Lower lobe of right lung (tissue), 2 donors: ENCODE measurements around the gene OLIG3. TPM values are rescaled to one million over a fixed set of nuclear protein-coding genes. Genes with fewer than 3 reads are reported as not detected.

Source experiments
- ATAC-seq, 2 donors: fragments of 200-7000 bp; cut with Tn5 transposase; one replicate each; pipeline ENCODE4 v1.9.1; 2020 to 2022; ENCODE audit warnings: mild to moderate bottlenecking in 2 of 2, moderate library complexity in 2 of 2
- DNase-seq: peaks from one replicate; pipeline ENCODE4 v3.0.0-alpha.2; 2020
- H3K27ac ChIP-seq: fragments of 200-600 bp; one replicate; pipeline ENCODE4 v1.8.0; 2022
- H3K27me3 ChIP-seq: fragments of 200-600 bp; one replicate; pipeline ENCODE4 v1.8.0; 2022; ENCODE audit warnings: low read depth
- H3K36me3 ChIP-seq: fragments of 200-600 bp; one replicate; pipeline ENCODE4 v1.8.0; 2022; ENCODE audit warnings: mild to moderate bottlenecking
- H3K4me1 ChIP-seq: fragments of 200-600 bp; one replicate; pipeline ENCODE4 v1.8.0; 2022
- H3K4me3 ChIP-seq: fragments of 200-600 bp; one replicate; pipeline ENCODE4 v1.8.0; 2022; ENCODE audit warnings: mild to moderate bottlenecking
- H3K9me3 ChIP-seq: fragments of 200-600 bp; one replicate; pipeline ENCODE4 v1.8.0; 2022
- CTCF ChIP-seq: fragments of 200-600 bp; IDR thresholded peaks from one replicate; pipeline ENCODE4 v1.8.0; 2022; ENCODE audit warnings: antibody characterized with exemption, mild to moderate bottlenecking
- intact Hi-C: fragments of 100-400 bp; cut with DNase I; formaldehyde crosslinking; loops from one replicate; pipeline ENCODE4 v1.11.0; 2022
- total RNA-seq: library from RNA; stranded (reverse); fragmentation: NEBNext Ultra II Directional; extraction: Animal tissue kit (Norgen Biotek cat#: 25700); gene quantifications from one replicate; pipeline ENCODE4 v1.2.1, GENCODE V29; 2021
- donor health status: DM: no; HTN: yes; CAD: no; lungs with severe emphysema.

The OLIG3 gene
- total RNA-seq, 1 donor from 2014 or later, result not detected

DNA sequence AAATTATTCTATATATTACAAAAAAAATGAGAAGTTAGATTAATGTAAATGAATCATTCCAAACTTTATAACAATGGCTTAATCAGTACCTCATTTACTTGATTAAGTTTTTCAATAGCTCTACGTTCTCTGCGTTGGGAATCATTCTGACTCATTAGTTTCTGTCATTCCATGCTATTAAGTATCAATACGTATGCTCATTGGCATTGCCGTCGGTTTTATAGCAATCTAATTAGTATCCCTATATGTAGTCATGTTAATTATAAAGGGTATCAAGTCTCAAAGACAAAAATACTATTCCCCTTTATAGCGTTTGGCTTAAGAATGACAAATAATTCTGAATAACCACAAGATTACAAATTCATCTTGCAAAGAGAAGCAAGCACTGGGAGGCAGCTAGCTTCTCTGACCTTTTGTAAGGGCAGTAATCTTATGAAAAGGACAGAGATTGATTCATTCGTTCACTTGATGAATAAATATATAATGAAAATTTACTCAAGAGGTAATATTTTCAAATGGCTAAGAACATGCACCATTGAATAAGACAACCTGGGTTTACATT is 41.8 kb downstream of the OLIG3 start:
- no peaks in the 10 kb centered on the region for H3K27me3 ChIP-seq
- no peaks in the 10 kb centered on the region for H3K9me3 ChIP-seq
- H3K27ac ChIP-seq, result no peak overlapping the region
- H3K4me3 ChIP-seq, result no peak overlapping the region
- no peak for DNase-seq
- no peak for ATAC-seq
- no peaks in the 10 kb centered on the region for H3K36me3 ChIP-seq
- H3K4me1 ChIP-seq, result no peaks in the 10 kb centered on the region
- intact Hi-C loops, result no loop called here
- no peak for TF ChIP-seq CTCF

DNA sequence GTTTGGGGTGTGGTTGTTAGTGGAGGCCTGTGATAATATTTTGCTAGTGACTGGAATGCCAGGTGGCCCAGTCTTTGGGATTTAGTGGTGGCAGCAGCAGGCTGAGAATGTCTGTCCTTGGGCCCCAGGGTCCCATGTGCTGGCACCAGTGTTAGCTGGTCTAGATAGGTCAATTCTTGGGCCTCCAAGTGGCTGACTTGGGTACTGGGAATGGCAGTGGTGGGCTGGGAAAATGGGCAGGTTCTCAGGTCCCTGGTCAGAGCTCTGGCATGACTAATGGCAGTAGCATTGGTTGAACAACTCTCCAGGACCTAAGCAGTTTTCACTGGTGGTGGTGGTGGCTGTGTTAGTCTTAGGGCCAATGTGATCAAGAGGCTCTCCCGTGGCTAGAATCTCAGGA is 50.3 kb downstream of the OLIG3 start:
- ATAC-seq, result no peak
- intact Hi-C loops, result no loop called here

More for the DNA sequence above, 50.3 kb downstream of the OLIG3 start:
- no peaks in the 10 kb centered on the region for H3K4me1 ChIP-seq
- no peaks in the 10 kb centered on the region for H3K9me3 ChIP-seq
- H3K4me3 ChIP-seq, result no peak overlapping the region
- H3K36me3 ChIP-seq, result no peaks in the 10 kb centered on the region
- DNase-seq, result no peak
- TF ChIP-seq CTCF, result no peak
- H3K27ac ChIP-seq, result no peak overlapping the region
- H3K27me3 ChIP-seq, result no peaks in the 10 kb centered on the region
